ENCODE measurements around the gene EPRS1.

EPRS1 gene

GRCh38 chr1:220046052-220046930 lies at the start of gene EPRS1:
EPRS1 (minus strand) TSS chr1:220046505; CDS start chr1:220046388, 117 bp downstream.
- Histone ChIP-seq H3K36me3 (ENCODE audit: control insufficient read depth, insufficient read depth, low read length) (no peaks in the 10 kb centered on the region), H3K27me3 (replicated peaks; ENCODE audit: control insufficient read depth, insufficient read depth, low read length) (no peaks in the 10 kb centered on the region), H3K4me3 (replicated peaks; ENCODE audit: low read depth, low read length) (peak within 1 kb of the TSS; percentile 99)
- TF ChIP-seq, protein P1, sequence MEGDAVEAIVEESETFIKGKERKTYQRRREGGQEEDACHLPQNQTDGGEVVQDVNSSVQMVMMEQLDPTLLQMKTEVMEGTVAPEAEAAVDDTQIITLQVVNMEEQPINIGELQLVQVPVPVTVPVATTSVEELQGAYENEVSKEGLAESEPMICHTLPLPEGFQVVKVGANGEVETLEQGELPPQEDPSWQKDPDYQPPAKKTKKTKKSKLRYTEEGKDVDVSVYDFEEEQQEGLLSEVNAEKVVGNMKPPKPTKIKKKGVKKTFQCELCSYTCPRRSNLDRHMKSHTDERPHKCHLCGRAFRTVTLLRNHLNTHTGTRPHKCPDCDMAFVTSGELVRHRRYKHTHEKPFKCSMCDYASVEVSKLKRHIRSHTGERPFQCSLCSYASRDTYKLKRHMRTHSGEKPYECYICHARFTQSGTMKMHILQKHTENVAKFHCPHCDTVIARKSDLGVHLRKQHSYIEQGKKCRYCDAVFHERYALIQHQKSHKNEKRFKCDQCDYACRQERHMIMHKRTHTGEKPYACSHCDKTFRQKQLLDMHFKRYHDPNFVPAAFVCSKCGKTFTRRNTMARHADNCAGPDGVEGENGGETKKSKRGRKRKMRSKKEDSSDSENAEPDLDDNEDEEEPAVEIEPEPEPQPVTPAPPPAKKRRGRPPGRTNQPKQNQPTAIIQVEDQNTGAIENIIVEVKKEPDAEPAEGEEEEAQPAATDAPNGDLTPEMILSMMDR (IDR thresholded peaks at IDR 0.05; ENCODE audit: insufficient read depth, low read length, poor library complexity, severe bottlenecking): peak; percentile 53
- DNase-seq (ENCODE audit: extremely low read depth, insufficient read length): peak; percentile 99

GRCh38 chr1:220094016-220094911 lies 48.0 kb upstream of the EPRS1 start, which contains the start of gene IARS2:
IARS2 (plus strand) TSS chr1:220094132; CDS start chr1:220094217, 85 bp downstream.
- peak; percentile 91 for DNase-seq (ENCODE audit: extremely low read depth, insufficient read length)
- Histone ChIP-seq H3K27me3 (replicated peaks; ENCODE audit: control insufficient read depth, insufficient read depth, low read length) (no peaks in the 10 kb centered on the region), H3K4me3 (replicated peaks; ENCODE audit: low read depth, low read length) (peak within 1 kb of the TSS; percentile 96), H3K36me3 (ENCODE audit: control insufficient read depth, insufficient read depth, low read length) (peaks cover 3% of the 10 kb centered on the region)
- TF ChIP-seq, protein P1 (IDR thresholded peaks at IDR 0.05; ENCODE audit: insufficient read depth, low read length, poor library complexity, severe bottlenecking): no peak

DNA sequence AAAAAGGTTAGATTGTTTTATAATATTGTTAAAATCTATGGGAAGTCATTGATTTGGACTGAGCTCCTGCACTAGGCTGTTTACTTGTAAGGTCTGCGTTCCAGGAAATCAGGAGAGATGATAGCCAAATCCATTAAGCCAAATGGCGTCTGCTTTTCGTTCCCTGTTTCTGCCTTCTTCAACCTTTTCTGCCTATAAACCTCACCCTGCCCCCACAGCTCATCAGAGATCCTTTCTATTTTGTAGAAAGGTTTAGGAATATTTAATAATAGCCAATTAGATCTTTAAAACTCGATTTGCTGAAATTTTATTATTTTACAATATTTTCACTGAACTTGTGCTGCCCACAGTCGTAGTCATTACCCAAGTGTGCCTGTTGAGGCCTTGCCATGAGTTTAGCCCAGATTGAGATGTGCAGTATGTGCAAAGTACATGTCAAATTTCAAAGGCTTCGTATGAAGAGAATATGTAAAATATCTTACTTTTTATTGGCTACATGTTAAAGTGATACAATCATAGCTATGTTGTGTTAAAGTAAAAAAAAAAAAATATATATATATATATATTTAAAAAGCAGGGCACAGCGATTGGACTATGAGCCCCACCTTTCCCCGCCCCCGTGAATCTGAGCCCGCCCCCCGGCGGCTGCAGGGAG lies 47.2 kb upstream of the EPRS1 start:
- H3K4me3 ChIP-seq (replicated peaks; ENCODE audit: low read depth, low read length): peak overlapping the region; percentile 96; the same call in 1 of the 2 replicates
- DNase-seq (ENCODE audit: extremely low read depth, insufficient read length): no peak
- no peaks in the 10 kb centered on the region for H3K27me3 ChIP-seq (replicated peaks; ENCODE audit: control insufficient read depth, insufficient read depth, low read length)
- TF ChIP-seq, protein P1 (IDR thresholded peaks at IDR 0.05; ENCODE audit: insufficient read depth, low read length, poor library complexity, severe bottlenecking): no peak
- H3K36me3 ChIP-seq (ENCODE audit: control insufficient read depth, insufficient read depth, low read length): peaks cover 3% of the 10 kb centered on the region

DNA sequence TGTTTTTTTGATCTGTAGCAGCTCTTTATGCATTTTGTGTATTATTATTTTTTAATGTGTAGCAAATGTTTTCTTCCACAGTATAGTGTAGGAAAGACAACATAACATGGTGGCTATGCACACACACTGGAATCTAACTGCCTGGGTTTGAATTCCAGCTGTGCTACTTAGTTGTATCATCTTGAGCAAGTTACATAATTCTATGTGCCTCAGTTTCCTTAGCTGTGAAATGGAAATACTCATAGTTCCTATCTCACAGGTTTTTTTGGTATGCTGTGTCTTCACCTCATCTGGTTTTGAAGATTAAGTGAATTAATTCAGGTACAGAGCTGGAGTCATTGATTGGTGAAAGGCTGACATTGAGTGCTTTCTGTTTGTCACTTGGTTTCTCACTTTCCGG lies 46.4 kb upstream of the EPRS1 start:
- no peak for DNase-seq (ENCODE audit: extremely low read depth, insufficient read length)
- TF ChIP-seq, protein P1 (IDR thresholded peaks at IDR 0.05; ENCODE audit: insufficient read depth, low read length, poor library complexity, severe bottlenecking): no peak
- H3K27me3 ChIP-seq (replicated peaks; ENCODE audit: control insufficient read depth, insufficient read depth, low read length): no peaks in the 10 kb centered on the region
- no peak overlapping the region for H3K4me3 ChIP-seq (replicated peaks; ENCODE audit: low read depth, low read length)
- peaks cover 3% of the 10 kb centered on the region for H3K36me3 ChIP-seq (ENCODE audit: control insufficient read depth, insufficient read depth, low read length)

Data from GM06990 (cell line).